Stimulated activated CD8-positive, alpha-beta memory T cell treated with anti-CD3 and anti-CD28 coated beads, Interleukin-2, amount 100 ng/mL, for 1 hour (primary cell): ENCODE results near the gene MSRB2.
"Not testable (repeated sequence)": the region's sequence is repeated elsewhere in the genome, so short reads cannot be mapped to it uniquely, and the experiment has no call there.

Source experiments
- DNase-seq, 2 donors: peaks; one replicate each; pipeline ENCODE4 v3.0.0-alpha.2; 2020; ENCODE audit warnings: low read depth in 2 of 2

The MSRB2 gene

GRCh38 chr10:23095404-23095965 is at the start of gene MSRB2:
Gene MSRB2, plus strand, starts transcription at chr10:23095579. Its CDS starts 30 bp downstream, at chr10:23095609.
- peak; percentile 21 to 60 for DNase-seq

DNA sequence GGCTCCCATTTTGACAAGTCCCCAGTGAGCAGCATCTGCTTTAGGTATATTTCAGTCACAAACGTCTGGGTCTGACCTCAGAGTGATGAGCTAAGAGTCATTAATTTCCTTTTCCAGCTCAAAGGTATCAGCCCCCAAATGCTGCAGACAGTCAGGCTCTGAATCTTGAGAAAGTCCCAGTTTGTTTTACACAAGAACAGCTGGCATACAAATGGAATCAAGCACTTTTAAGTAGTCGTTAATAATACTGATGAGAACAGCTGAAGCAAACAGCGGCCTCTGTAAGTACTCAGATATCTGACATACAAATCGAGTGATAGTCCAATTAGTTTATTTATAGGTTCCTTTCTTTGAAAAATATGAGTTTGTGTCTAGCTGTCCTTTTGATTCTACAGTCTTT is 49.4 kb upstream of the MSRB2 start:
- DNase-seq, result no peak

GRCh38 chr10:23047201-23048050 is 48.0 kb upstream of the MSRB2 start:
- no peak for DNase-seq

GRCh38 chr10:23048191-23048590 is 47.2 kb upstream of the MSRB2 start:
- no peak for DNase-seq

DNA sequence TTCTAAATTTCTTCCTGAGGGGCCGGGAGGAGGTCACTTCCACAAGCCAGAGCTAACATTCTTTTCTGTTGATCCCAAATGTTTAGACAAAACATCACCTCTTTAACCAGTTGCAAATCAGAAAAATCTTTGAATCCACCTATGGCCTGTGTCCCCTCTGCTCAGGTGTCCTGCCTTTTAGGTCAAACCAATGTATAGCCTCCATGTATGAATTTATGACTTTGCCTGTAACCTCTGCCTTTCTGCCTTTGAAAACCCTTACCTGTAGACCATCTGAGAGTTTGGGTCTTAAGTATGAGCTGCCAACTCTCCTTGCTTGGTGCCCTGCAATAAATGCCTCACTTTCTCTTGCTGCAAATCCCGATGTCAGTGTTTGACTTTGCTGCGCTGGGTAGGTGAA is 44.1 kb upstream of the MSRB2 start:
- no peak for DNase-seq

DNA sequence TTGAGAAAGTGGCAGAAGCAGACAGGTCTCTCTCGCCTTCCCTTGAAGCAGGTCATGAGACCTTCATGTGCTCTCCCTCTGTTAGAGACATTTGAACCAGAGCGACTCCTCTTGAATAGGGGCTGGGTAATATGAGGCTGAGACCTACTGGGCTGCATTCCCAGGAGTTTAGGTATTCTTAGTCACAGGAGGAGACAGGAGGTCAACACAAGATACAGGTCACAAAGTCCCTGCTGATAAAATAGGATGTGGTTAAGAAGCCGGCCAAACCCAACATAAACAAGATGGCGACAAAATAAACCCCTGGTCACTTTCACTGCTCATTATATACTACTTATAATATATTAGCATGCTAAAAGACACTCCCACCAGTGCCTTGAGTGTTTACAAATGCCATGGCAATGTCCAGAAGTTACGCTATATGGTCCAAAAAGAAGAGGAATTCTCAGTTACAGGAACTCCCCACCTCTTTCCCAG is 43.5 kb upstream of the MSRB2 start:
- DNase-seq, result no peak

- no peak for DNase-seq
Observed at GRCh38 chr10:23053036-23053435, 42.3 kb upstream of the MSRB2 start.

DNA sequence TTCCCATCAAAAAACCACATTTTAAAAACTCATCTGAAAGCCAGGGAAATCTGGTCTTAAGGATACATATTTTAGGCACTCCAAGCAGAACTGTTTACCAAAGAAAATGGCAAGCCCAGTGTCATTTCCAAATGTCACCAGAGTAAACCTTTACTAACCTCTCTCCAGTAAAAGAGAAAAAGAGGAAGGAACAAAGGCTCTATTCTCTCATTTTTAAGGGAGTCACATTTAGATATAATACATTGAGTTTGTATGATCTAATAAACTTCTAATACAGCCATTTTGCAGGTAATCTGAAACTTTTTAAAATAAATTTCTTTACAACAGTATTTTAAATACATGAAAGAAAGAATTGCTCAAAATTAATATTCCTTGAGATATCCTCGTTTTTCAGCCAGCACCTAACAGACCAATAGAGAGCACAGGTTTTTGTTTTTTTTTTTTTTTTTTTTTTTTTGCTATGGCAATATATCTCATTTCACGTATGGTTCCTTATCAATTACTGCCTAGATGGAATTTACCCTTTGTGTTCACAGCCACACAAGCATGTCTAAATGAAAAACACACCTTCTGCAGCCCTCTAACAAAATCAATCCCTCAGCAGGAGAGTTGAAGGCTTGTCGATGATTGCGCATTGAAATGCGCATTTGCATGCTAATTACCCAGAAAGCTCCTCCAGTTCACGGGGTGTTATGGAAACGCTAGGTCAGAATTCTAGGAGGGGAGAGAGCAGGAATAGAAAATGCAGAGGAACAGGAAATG is 39.8 kb upstream of the MSRB2 start:
- no peak for DNase-seq

DNA sequence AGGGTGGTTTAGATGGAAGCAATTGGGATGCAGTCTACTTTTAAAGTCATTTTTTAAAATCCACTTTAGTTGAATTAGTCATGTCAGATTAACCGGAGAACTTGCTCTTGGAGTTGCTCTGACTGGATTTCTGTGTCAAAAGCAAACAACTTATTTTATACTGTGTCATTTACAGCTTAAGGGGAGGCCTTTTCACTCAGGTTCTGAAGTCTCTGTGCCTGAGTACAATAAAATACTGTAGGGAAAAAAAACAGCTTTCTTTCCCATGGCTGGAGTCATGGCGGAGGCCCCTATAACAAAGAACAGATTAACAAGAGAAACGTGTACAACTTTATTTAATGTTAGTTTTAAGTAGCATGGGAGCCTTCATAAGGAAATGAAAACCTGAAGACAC is 39.2 kb upstream of the MSRB2 start:
- DNase-seq, result no peak

- no peak for DNase-seq
Observed at GRCh38 chr10:23058366-23058765, 37.0 kb upstream of the MSRB2 start.

GRCh38 chr10:23060918-23061317 is 34.5 kb upstream of the MSRB2 start:
- DNase-seq, result no peak

GRCh38 chr10:23063045-23063972 is 32.1 kb upstream of the MSRB2 start:
- DNase-seq, result no peak

DNA sequence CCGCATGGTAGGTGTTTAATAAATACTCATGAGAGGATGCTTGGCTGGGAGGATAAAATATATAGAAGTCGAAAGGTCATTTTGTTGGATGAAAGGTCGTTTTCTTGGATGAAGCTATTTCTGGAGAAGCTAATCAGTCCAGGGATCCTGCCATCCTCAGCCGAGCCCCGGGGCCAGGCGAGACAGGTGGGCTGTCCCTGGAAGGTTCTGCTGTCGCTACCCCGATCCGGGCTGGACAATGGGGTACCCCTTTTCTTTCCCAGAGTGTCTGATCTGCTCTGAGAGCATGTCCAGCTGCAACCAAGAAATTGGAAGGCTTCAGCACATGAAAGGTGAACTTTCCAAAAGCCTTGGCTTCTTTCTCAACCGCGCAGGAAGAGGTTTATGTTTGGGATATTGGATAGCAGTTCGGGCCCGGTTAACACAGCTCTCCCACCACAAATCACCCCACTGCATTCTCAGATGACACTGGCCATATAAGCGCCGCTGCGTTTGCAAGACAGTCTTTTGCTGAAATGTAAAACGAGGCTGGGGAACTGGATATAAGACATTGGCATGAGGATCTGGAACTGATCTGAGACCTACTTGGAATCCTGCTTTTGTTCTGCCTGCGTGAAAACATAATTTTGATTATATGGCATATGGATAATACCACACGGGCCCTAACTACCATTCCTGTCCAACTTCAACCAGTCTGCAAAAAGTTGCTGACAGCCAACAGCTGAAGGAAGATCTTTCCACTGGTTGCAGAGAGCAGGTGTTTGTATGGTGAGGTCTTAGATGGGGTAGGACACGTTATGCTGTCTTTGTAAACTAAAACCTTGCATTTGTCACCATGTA is 31.2 kb upstream of the MSRB2 start:
- DNase-seq, result no peak

GRCh38 chr10:23064813-23065114 is 30.6 kb upstream of the MSRB2 start:
- DNase-seq, result not testable (repeated sequence)

GRCh38 chr10:23065181-23065948 is 30.0 kb upstream of the MSRB2 start:
- no peak for DNase-seq

GRCh38 chr10:23067337-23067736 is 28.0 kb upstream of the MSRB2 start:
- no peak for DNase-seq

DNA sequence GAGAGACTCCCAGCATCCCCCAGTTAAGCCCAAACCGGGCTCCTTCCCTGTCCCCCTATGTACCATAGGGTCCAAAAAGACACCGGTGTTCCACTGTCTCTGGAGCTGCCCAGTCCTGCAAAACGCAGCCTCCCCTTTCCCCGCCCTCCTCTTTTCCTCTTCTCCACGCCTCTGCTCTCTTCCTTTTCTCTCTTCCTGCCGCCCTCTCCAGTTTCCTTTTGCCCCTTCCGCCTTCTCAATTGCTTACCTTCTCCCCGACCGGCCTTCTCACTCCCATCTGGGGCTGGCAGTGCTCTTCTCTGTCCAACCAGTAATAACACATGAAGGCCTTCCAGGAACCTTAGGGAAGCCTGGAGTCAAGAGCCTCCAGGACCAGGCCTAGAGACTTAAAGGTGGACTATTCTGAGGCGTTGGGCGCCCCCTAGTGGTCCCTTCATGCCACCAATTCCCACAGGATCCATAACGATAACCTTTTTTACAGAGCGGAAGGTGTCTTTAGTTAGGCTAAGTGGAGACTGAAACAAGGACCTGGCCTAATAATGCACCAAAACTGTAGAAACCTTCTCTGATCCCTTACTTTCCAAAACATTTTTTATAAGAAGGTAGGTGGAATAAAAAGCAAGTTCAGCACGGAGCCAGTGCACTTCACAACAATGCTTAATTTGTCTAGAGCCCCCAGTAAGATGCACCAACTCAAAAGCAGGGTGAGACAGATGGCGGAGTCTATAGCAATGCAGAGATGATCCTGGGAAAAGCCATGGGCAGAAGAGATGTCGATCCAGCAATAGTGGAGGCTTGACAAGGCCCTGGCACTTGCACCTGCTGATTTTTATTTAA is 27.2 kb upstream of the MSRB2 start:
- DNase-seq, result peak; percentile 33 to 39

- DNase-seq, result no peak
Observed at GRCh38 chr10:23069019-23069815, 26.2 kb upstream of the MSRB2 start.
